A673 (cell line): Measurements from ENCODE around the gene ATP5F1C.

Experiments
- CTCF ChIP-seq: fragments of 300-800, 200-600 bp; sonication (generic); conservative IDR thresholded peaks from 2 replicates; pipeline ENCODE4 v1.5.1; 2017; ENCODE audit warnings: low read depth, mild to moderate bottlenecking, antibody characterized with exemption, low read length, moderate library complexity, mixed read lengths
- EZH2 ChIP-seq: fragments of 200-600 bp; sonication (generic); IDR thresholded peaks from 2 replicates; pipeline ENCODE4 v1.6.1; 2017; ENCODE audit warnings: borderline replicate concordance, low read depth, mild to moderate bottlenecking, mixed read lengths, antibody characterized with exemption, low read length; ENCODE audit not compliant: poor library complexity, severe bottlenecking

- TF ChIP-seq CTCF (no peak), EZH2 (no peak)
Measured at GRCh38 chr10:7792541-7792940, 4.6 kb downstream of the ATP5F1C start.
